Neural progenitor cell (in vitro differentiated cells): ENCODE measurements around the gene ZMIZ1. TPM values are rescaled to one million over a fixed set of nuclear protein-coding genes. Genes with fewer than 3 reads are reported as not detected.

Experiments used
- DNase-seq: peaks from one replicate; pipeline ENCODE4 v3.0.0-alpha.2; 2016; ENCODE audit warnings: low spot score
- H2AFZ ChIP-seq: fragments of 200-600 bp; sonication (generic); replicated peaks from 2 replicates; pipeline ENCODE4 v1.6.1; 2016; ENCODE audit warnings: antibody characterized with exemption
- H3F3A ChIP-seq: fragments of 200-600 bp; sonication (generic); 2 replicates; pipeline ENCODE4 v1.6.1; 2016; ENCODE audit warnings: antibody characterized with exemption, low read depth
- H3K27ac ChIP-seq: fragments of 200-600 bp; sonication (generic); 2 replicates; pipeline ENCODE4 v1.5.1; 2016; ENCODE audit warnings: mild to moderate bottlenecking
- H3K27me3 ChIP-seq: fragments of 200-600 bp; sonication (generic); 2 replicates; pipeline ENCODE4 v1.6.1; 2016; ENCODE audit warnings: mild to moderate bottlenecking, moderate library complexity
- H3K36me3 ChIP-seq: fragments of 200-600 bp; sonication (generic); 2 replicates; pipeline ENCODE4 v1.5.1; 2016
- H3K4me1 ChIP-seq: fragments of 200-600 bp; sonication (generic); 2 replicates; pipeline ENCODE4 v1.6.1; 2016; ENCODE audit warnings: mixed run types
- H3K4me2 ChIP-seq: fragments of 200-600 bp; sonication (generic); 2 replicates; pipeline ENCODE4 v1.6.1; 2016
- H3K4me3 ChIP-seq: fragments of 200-600 bp; sonication (generic); 2 replicates; pipeline ENCODE4 v1.5.1; 2016
- H3K79me2 ChIP-seq: fragments of 200-600 bp; sonication (generic); 2 replicates; pipeline ENCODE4 v1.6.1; 2016; ENCODE audit warnings: low read depth
- H3K9ac ChIP-seq: fragments of 200-600 bp; sonication (generic); 2 replicates; pipeline ENCODE4 v1.6.1; 2016
- H3K9me3 ChIP-seq: fragments of 200-600 bp; sonication (generic); 2 replicates; pipeline ENCODE4 v1.5.1; 2016; ENCODE audit warnings: low read depth
- H4K20me1 ChIP-seq: fragments of 200-600 bp; sonication (generic); 2 replicates; pipeline ENCODE4 v1.6.1; 2016; ENCODE audit warnings: low read depth
- H3K27ac Mint-ChIP-seq: 3 replicates; pipeline ENCODE4 v1.8.0; 2021; ENCODE audit warnings: mixed read lengths
- H3K27me3 Mint-ChIP-seq: 2 replicates; pipeline ENCODE4 v1.8.0; 2022; ENCODE audit warnings: low read depth, mild to moderate bottlenecking, inconsistent platforms, moderate library complexity, mixed read lengths; ENCODE audit not compliant: insufficient read depth
- H3K36me3 Mint-ChIP-seq: 3 replicates; pipeline ENCODE4 v1.8.0; 2021; ENCODE audit warnings: mixed read lengths
- H3K4me1 Mint-ChIP-seq: 3 replicates; pipeline ENCODE4 v1.8.0; 2021; ENCODE audit warnings: mixed read lengths
- H3K4me3 Mint-ChIP-seq: 3 replicates; pipeline ENCODE4 v1.8.0; 2021; ENCODE audit warnings: mild to moderate bottlenecking, moderate library complexity, mixed read lengths
- H3K9me3 Mint-ChIP-seq: 3 replicates; pipeline ENCODE4 v1.8.0; 2020; ENCODE audit warnings: mixed read lengths
- CTCF ChIP-seq: fragments of 200-600 bp; sonication (generic); IDR thresholded peaks from 2 replicates; pipeline ENCODE4 v1.5.1; 2017; ENCODE audit warnings: antibody characterized with exemption, mild to moderate bottlenecking
- EZH2 ChIP-seq: fragments of 200-600 bp; sonication (generic); IDR thresholded peaks from 2 replicates; pipeline ENCODE4 v1.6.1; 2017; ENCODE audit warnings: antibody characterized with exemption, mild to moderate bottlenecking, moderate library complexity
- EZH2phosphoT487 ChIP-seq: fragments of 200-600 bp; sonication (generic); IDR thresholded peaks from 2 replicates; pipeline ENCODE4 v1.6.1; 2017; ENCODE audit warnings: antibody characterized with exemption
- total RNA-seq: library from RNA; depleted of rRNA; stranded (reverse); fragments of >200 nt; gene quantifications from 2 replicates; pipeline ENCODE4 v1.2.3, GENCODE V29; 2015; ENCODE audit warnings: low replicate concordance

Gene ZMIZ1
- total RNA-seq, 1 donor from 2014 or later: 5.8 TPM

DNA sequence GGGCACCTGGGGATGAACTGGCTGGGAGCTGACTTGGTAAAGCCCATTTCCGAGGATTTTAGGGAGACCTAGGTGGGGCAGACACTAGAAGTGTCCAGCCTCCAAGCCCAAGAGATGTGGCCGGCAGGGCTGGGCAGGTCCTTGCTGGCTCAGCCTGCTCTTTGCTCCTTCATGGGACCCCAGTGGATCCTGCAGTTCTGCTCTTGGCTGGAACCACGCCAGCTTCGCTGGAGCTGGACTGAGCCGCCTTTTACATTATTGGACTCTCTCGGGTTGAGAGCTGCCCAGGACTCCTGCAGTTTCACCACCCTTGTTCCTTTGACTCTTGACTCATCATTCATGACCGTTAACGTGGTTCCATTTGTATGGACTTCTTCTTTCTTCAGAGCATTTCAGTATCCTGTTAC lies 284.2 kb downstream of the ZMIZ1 start:
- TF ChIP-seq CTCF: no peak
- no peak for TF ChIP-seq EZH2phosphoT487
- no peak for TF ChIP-seq EZH2
- H3K9me3 Mint-ChIP-seq: no peaks in the 10 kb centered on the region
- no peak overlapping the region for H2AFZ ChIP-seq
- H3K4me2 ChIP-seq: no peak overlapping the region
- H3K36me3 ChIP-seq: no peaks in the 10 kb centered on the region
- peaks cover 40% of the 10 kb centered on the region for H3K36me3 Mint-ChIP-seq
- H3K4me3 Mint-ChIP-seq: no peak overlapping the region
- no peak overlapping the region for H3K9ac ChIP-seq
- no peaks in the 10 kb centered on the region for H3K79me2 ChIP-seq
- H3K4me3 ChIP-seq: no peak overlapping the region
- H4K20me1 ChIP-seq: peaks cover 15% of the 10 kb centered on the region
- peaks cover 2% of the 10 kb centered on the region for H3K27me3 Mint-ChIP-seq
- peaks cover 3% of the 10 kb centered on the region for H3K4me1 ChIP-seq
- peaks cover 9% of the 10 kb centered on the region for H3K4me1 Mint-ChIP-seq
- no peaks in the 10 kb centered on the region for H3K9me3 ChIP-seq
- H3F3A ChIP-seq: no peaks in the 10 kb centered on the region
- H3K27ac ChIP-seq: no peak overlapping the region
- DNase-seq: no peak
- no peaks in the 10 kb centered on the region for H3K27me3 ChIP-seq
- H3K27ac Mint-ChIP-seq: no peak overlapping the region

DNA sequence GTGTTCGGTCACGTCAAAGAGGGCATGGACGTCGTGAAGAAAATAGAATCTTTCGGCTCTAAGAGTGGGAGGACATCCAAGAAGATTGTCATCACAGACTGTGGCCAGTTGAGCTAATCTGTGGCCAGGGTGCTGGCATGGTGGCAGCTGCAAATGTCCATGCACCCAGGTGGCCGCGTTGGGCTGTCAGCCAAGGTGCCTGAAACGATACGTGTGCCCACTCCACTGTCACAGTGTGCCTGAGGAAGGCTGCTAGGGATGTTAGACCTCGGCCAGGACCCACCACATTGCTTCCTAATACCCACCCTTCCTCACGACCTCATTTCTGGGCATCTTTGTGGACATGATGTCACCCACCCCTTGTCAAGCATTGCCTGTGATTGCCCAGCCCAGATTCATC lies 285.0 kb downstream of the ZMIZ1 start:
- Mint-ChIP-seq H3K4me3 (no peak overlapping the region), H3K27me3 (peaks cover 2% of the 10 kb centered on the region), H3K4me1 (peaks cover 2% of the 10 kb centered on the region), H3K36me3 (peaks cover 43% of the 10 kb centered on the region), H3K9me3 (peaks cover 2% of the 10 kb centered on the region), H3K27ac (no peak overlapping the region)
- Histone ChIP-seq H3K36me3 (no peaks in the 10 kb centered on the region), H2AFZ (no peak overlapping the region), H3K4me3 (no peak overlapping the region), H3K27ac (no peak overlapping the region), H3K4me1 (no peaks in the 10 kb centered on the region), H3K4me2 (no peak overlapping the region), H3K9ac (no peak overlapping the region), H3F3A (no peaks in the 10 kb centered on the region), H3K79me2 (no peaks in the 10 kb centered on the region), H4K20me1 (peaks cover 8% of the 10 kb centered on the region), H3K27me3 (no peaks in the 10 kb centered on the region), H3K9me3 (no peaks in the 10 kb centered on the region)
- no peak for TF ChIP-seq EZH2phosphoT487
- TF ChIP-seq EZH2: no peak
- no peak for TF ChIP-seq CTCF
- no peak for DNase-seq

DNA sequence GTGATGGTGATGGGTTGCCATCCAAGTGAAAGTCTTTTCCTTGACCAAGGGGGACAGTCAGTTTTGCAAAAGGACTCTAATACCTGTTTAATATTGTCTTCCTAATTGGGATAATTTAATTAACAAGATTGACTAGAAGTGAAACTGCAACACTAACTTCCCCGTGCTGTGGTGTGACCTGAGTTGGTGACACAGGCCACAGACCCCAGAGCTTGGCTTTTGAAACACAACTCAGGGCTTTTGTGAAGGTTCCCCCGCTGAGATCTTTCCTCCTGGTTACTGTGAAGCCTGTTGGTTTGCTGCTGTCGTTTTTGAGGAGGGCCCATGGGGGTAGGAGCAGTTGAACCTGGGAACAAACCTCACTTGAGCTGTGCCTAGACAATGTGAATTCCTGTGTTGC lies 285.4 kb downstream of the ZMIZ1 start:
- no peaks in the 10 kb centered on the region for H3K36me3 ChIP-seq
- TF ChIP-seq EZH2phosphoT487 (no peak), EZH2 (no peak), CTCF (no peak)
- peaks cover 4% of the 10 kb centered on the region for H4K20me1 ChIP-seq
- H3F3A ChIP-seq: no peaks in the 10 kb centered on the region
- Mint-ChIP-seq H3K27ac (no peak overlapping the region), H3K9me3 (peaks cover 2% of the 10 kb centered on the region), H3K27me3 (peaks cover 1% of the 10 kb centered on the region), H3K4me3 (no peak overlapping the region), H3K4me1 (no peaks in the 10 kb centered on the region), H3K36me3 (peaks cover 43% of the 10 kb centered on the region)
- no peak for DNase-seq
- H3K27ac ChIP-seq: no peak overlapping the region
- no peaks in the 10 kb centered on the region for H3K27me3 ChIP-seq
- H3K4me1 ChIP-seq: no peaks in the 10 kb centered on the region
- H3K9me3 ChIP-seq: no peaks in the 10 kb centered on the region
- no peak overlapping the region for H3K4me3 ChIP-seq
- H3K79me2 ChIP-seq: no peaks in the 10 kb centered on the region
- H3K9ac ChIP-seq: no peak overlapping the region
- H3K4me2 ChIP-seq: no peak overlapping the region
- H2AFZ ChIP-seq: no peak overlapping the region

- H3K4me2 ChIP-seq: no peak overlapping the region
- DNase-seq: no peak
- H3F3A ChIP-seq: no peaks in the 10 kb centered on the region
- no peaks in the 10 kb centered on the region for H3K79me2 ChIP-seq
- no peaks in the 10 kb centered on the region for H4K20me1 ChIP-seq
- Mint-ChIP-seq H3K9me3 (peaks cover 2% of the 10 kb centered on the region), H3K4me3 (peak overlapping the region; percentile 33), H3K27ac (no peak overlapping the region), H3K4me1 (no peaks in the 10 kb centered on the region), H3K27me3 (no peaks in the 10 kb centered on the region), H3K36me3 (peaks cover 43% of the 10 kb centered on the region)
- no peaks in the 10 kb centered on the region for H3K27me3 ChIP-seq
- H3K27ac ChIP-seq: no peak overlapping the region
- H3K36me3 ChIP-seq: no peaks in the 10 kb centered on the region
- no peak overlapping the region for H3K4me3 ChIP-seq
- TF ChIP-seq CTCF (no peak), EZH2phosphoT487 (no peak), EZH2 (no peak)
- no peak overlapping the region for H3K9ac ChIP-seq
- no peaks in the 10 kb centered on the region for H3K9me3 ChIP-seq
- H2AFZ ChIP-seq: no peak overlapping the region
- H3K4me1 ChIP-seq: no peaks in the 10 kb centered on the region
Measured at GRCh38 chr10:79354615-79355014, 285.8 kb downstream of the ZMIZ1 start.
